H9 (cell line): ENCODE data around the gene XPC. TPM values are rescaled to one million over a fixed set of nuclear protein-coding genes. Genes with fewer than 3 reads are reported as not detected.

Experiments
- DNase-seq: peaks from one replicate; pipeline ENCODE4 v3.0.0-alpha.2; 2017
- H2AFZ ChIP-seq: one replicate; pipeline ENCODE4 v1.6.1; 2013; ENCODE audit warnings: mild to moderate bottlenecking, low read length, control low read depth, moderate library complexity
- H2AK5ac ChIP-seq: 2 replicates; pipeline ENCODE4 v1.6.1; 2013; ENCODE audit warnings: low read length, control low read depth, mixed read lengths; ENCODE audit not compliant: insufficient read length
- H2BK120ac ChIP-seq: one replicate; pipeline ENCODE4 v1.6.1; 2013; ENCODE audit warnings: low read depth, mild to moderate bottlenecking, low read length, control low read depth, inconsistent platforms; ENCODE audit not compliant: poor library complexity, severe bottlenecking
- H2BK12ac ChIP-seq: 2 replicates; pipeline ENCODE4 v1.6.1; 2013; ENCODE audit warnings: low read length, control low read depth, mixed read lengths, low read depth; ENCODE audit not compliant: insufficient read length
- H2BK15ac ChIP-seq: 2 replicates; pipeline ENCODE4 v1.6.1; 2013; ENCODE audit warnings: low read depth, low read length, control low read depth
- H2BK20ac ChIP-seq: one replicate; pipeline ENCODE4 v1.6.1; 2013; ENCODE audit warnings: low read depth, mild to moderate bottlenecking, low read length, control low read depth, inconsistent platforms; ENCODE audit not compliant: poor library complexity, severe bottlenecking
- H2BK5ac ChIP-seq: 2 replicates; pipeline ENCODE4 v1.6.1; 2013; ENCODE audit warnings: low read length, control low read depth, mixed read lengths; ENCODE audit not compliant: insufficient read length
- H3K14ac ChIP-seq: 2 replicates; pipeline ENCODE4 v1.6.1; 2013; ENCODE audit warnings: low read length, control low read depth; ENCODE audit not compliant: insufficient read depth
- H3K18ac ChIP-seq: 2 replicates; pipeline ENCODE4 v1.6.1; 2013; ENCODE audit warnings: low read depth, mild to moderate bottlenecking, mixed read lengths, low read length, control low read depth; ENCODE audit not compliant: insufficient read length
- H3K23ac ChIP-seq: 2 replicates; pipeline ENCODE4 v1.6.1; 2013; ENCODE audit warnings: low read length, control low read depth, mixed read lengths, low read depth; ENCODE audit not compliant: insufficient read length
- H3K23me2 ChIP-seq: 2 replicates; pipeline ENCODE4 v1.6.1; 2013; ENCODE audit warnings: low read depth, mild to moderate bottlenecking, mixed read lengths, low read length, control low read depth; ENCODE audit not compliant: insufficient read length, poor library complexity, severe bottlenecking
- H3K27ac ChIP-seq: 2 replicates; pipeline ENCODE4 v1.5.1; 2013; ENCODE audit warnings: low read length, control low read depth, mixed read lengths, low read depth; ENCODE audit not compliant: insufficient read length
- H3K27me3 ChIP-seq: 2 replicates; pipeline ENCODE4 v1.6.1; 2013; ENCODE audit warnings: low read length, control low read depth, inconsistent platforms; ENCODE audit not compliant: insufficient read depth
- H3K4ac ChIP-seq: 2 replicates; pipeline ENCODE4 v1.6.1; 2013; ENCODE audit warnings: low read depth, mild to moderate bottlenecking, control low read depth, inconsistent platforms, low read length, moderate library complexity
- H3K4me1 ChIP-seq: 2 replicates; pipeline ENCODE4 v1.6.1; 2013; ENCODE audit warnings: low read length, control low read depth, inconsistent platforms; ENCODE audit not compliant: insufficient read depth
- H3K4me2 ChIP-seq: 2 replicates; pipeline ENCODE4 v1.6.1; 2013; ENCODE audit warnings: low read length, control low read depth, mixed read lengths; ENCODE audit not compliant: insufficient read length, insufficient read depth
- H3K56ac ChIP-seq: 2 replicates; pipeline ENCODE4 v1.6.1; 2013; ENCODE audit warnings: low read depth, mild to moderate bottlenecking, mixed read lengths, low read length, control low read depth; ENCODE audit not compliant: insufficient read length
- H3K79me1 ChIP-seq: 2 replicates; pipeline ENCODE4 v1.6.1; 2013; ENCODE audit warnings: low read depth, mild to moderate bottlenecking, moderate library complexity, low read length, control low read depth, inconsistent platforms; ENCODE audit not compliant: insufficient read depth, poor library complexity, severe bottlenecking
- H3K79me2 ChIP-seq: 2 replicates; pipeline ENCODE4 v1.6.1; 2013; ENCODE audit warnings: low read length, control low read depth, inconsistent platforms; ENCODE audit not compliant: insufficient read depth
- H3K9ac ChIP-seq: 2 replicates; pipeline ENCODE4 v1.6.1; 2013; ENCODE audit warnings: low read length, control low read depth, mixed read lengths; ENCODE audit not compliant: insufficient read length; ENCODE audit errors: extremely low read depth
- H3K9me3 ChIP-seq: one replicate; pipeline ENCODE4 v1.6.1; 2013; ENCODE audit warnings: low read depth, low read length, inconsistent platforms; ENCODE audit not compliant: control insufficient read depth
- H3T11ph ChIP-seq: one replicate; pipeline ENCODE4 v1.6.1; 2013; ENCODE audit warnings: mild to moderate bottlenecking, low read length, control low read depth, inconsistent platforms
- H4K20me1 ChIP-seq: one replicate; pipeline ENCODE4 v1.6.1; 2013; ENCODE audit not compliant: control insufficient read depth, insufficient read length, insufficient read depth
- H4K5ac ChIP-seq: 2 replicates; pipeline ENCODE4 v1.6.1; 2013; ENCODE audit warnings: low read depth, mild to moderate bottlenecking, mixed read lengths, low read length, control low read depth; ENCODE audit not compliant: insufficient read length
- H4K8ac ChIP-seq: replicated peaks from 2 replicates; pipeline ENCODE4 v1.6.1; 2013; ENCODE audit warnings: low read length, control low read depth, mixed read lengths, low read depth; ENCODE audit not compliant: insufficient read length
- H4K91ac ChIP-seq: 2 replicates; pipeline ENCODE4 v1.6.1; 2013; ENCODE audit warnings: low read depth, mild to moderate bottlenecking, moderate library complexity, mixed read lengths, low read length, control low read depth; ENCODE audit not compliant: insufficient read length
- H3K27ac Mint-ChIP-seq, 3 experiments: 2 replicates in 2 of 3; 3 replicates in 1 of 3; pipeline ENCODE4 v1.8.0; 2020 to 2021; ENCODE audit warnings: mixed read lengths in 3 of 3, mild to moderate bottlenecking in 1 of 3, moderate library complexity in 1 of 3
- H3K27me3 Mint-ChIP-seq: 2 replicates; pipeline ENCODE4 v1.8.0; 2021; ENCODE audit warnings: low read depth, mild to moderate bottlenecking, moderate library complexity, mixed read lengths
- H3K36me3 Mint-ChIP-seq, 3 experiments: 2 replicates in 2 of 3; 3 replicates in 1 of 3; pipeline ENCODE4 v1.8.0; 2020 to 2021; ENCODE audit warnings: low read depth in 3 of 3, mixed read lengths in 3 of 3; ENCODE audit not compliant: insufficient read depth in 1 of 3
- H3K4me1 Mint-ChIP-seq, 2 experiments: 2 replicates each; pipeline ENCODE4 v1.8.0; 2020; ENCODE audit warnings: mixed read lengths in 2 of 2
- H3K4me3 Mint-ChIP-seq, 2 experiments: 2 replicates in 1 of 2; 3 replicates in 1 of 2; pipeline ENCODE4 v1.8.0; 2020 to 2021; ENCODE audit warnings: mild to moderate bottlenecking in 2 of 2, mixed read lengths in 2 of 2, moderate library complexity in 1 of 2
- H3K9me3 Mint-ChIP-seq, 2 experiments: 2 replicates in 1 of 2; 3 replicates in 1 of 2; pipeline ENCODE4 v1.8.0; 2020; ENCODE audit warnings: mild to moderate bottlenecking in 2 of 2, mixed read lengths in 2 of 2, moderate library complexity in 1 of 2
- CTCF ChIP-seq: fragments of 200-600 bp; sonication (generic); conservative IDR thresholded peaks from 3 replicates; pipeline ENCODE4 v1.8.0; 2021; ENCODE audit warnings: antibody characterized with exemption, mild to moderate bottlenecking
- WGBS: extraction: QIAGEN DNeasy Blood & Tissue Kit; methylation state at CpG from one replicate; pipeline ENCODE4 v1.1.7; 2013; ENCODE audit warnings: missing lambda C conversion rate, low lambda C conversion rate, mixed read lengths; ENCODE audit not compliant: insufficient read length; ENCODE audit errors: extremely low coverage; 5-methylcytosine and 5-hydroxymethylcytosine counted together
- total RNA-seq: library from RNA; stranded (reverse); gene quantifications from 2 replicates; pipeline ENCODE4 v1.2.1, GENCODE V29; 2021

XPC gene
- total RNA-seq, 1 experiment from 2014 or later, result 30.3 TPM

DNA sequence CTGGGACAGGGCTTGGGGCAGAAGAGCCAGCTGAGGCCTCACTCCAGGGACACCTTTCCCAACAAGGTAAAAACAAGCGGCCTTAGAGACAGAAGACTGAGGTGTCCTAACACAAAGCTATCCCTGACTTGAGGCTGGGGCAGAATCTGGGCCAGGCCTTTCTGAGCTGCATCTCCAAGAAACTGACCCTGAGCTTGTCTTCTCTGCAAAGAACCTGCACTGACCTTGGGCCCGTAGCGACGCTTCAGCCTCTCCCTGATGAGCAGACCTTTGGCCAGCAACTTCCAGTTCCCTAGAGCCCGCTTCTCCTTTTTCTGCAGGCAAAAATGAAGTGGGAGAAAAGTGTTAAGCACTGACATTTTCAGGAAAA, 31.4 kb downstream of the XPC start:
- peaks cover under 1% of the 10 kb centered on the region for H4K20me1 ChIP-seq
- no peak overlapping the region for H3K18ac ChIP-seq
- Mint-ChIP-seq H3K27me3 (no peaks in the 10 kb centered on the region), H3K9me3 (no peaks in the 10 kb centered on the region; a peak in 1 of 5 replicates), H3K36me3 (peaks cover 10 to 51% (median 37%) of the 10 kb centered on the region in 3 experiments), H3K4me3 (no peak overlapping the region), H3K27ac (peak overlapping the region in 2 of 3 experiments; percentile 36 to 64; a peak in 1 of 7 replicates), H3K4me1 (peaks cover 10 to 24% of the 10 kb centered on the region in 2 experiments)
- no peak overlapping the region for H4K8ac ChIP-seq
- no peak overlapping the region for H2BK20ac ChIP-seq
- no peak overlapping the region for H3K4me2 ChIP-seq
- no peak overlapping the region for H2BK12ac ChIP-seq
- no peak overlapping the region for H3K23ac ChIP-seq
- no peak overlapping the region for H2AFZ ChIP-seq
- no peak overlapping the region for H2BK15ac ChIP-seq
- H3K56ac ChIP-seq, result no peak overlapping the region
- no peaks in the 10 kb centered on the region for H3K9me3 ChIP-seq
- no peak overlapping the region; the same call in 1 of the 2 replicates for H3K4ac ChIP-seq
- H4K91ac ChIP-seq, result peak overlapping the region; percentile 46
- no peak overlapping the region for H2AK5ac ChIP-seq
- no peak overlapping the region for H4K5ac ChIP-seq
- no peak overlapping the region for H3K9ac ChIP-seq
- H3K27me3 ChIP-seq, result no peaks in the 10 kb centered on the region
- H3K4me1 ChIP-seq, result peaks cover 6% of the 10 kb centered on the region; the same call in 1 of the 2 replicates
- no peaks in the 10 kb centered on the region for H3K79me1 ChIP-seq
- H3K23me2 ChIP-seq, result peaks cover 2% of the 10 kb centered on the region
- no peak overlapping the region for H3K27ac ChIP-seq
- H2BK5ac ChIP-seq, result no peak overlapping the region
- no peak overlapping the region for H2BK120ac ChIP-seq
- H3T11ph ChIP-seq, result no peak overlapping the region
- no peak for TF ChIP-seq CTCF
- H3K14ac ChIP-seq, result no peak overlapping the region
- no peak for DNase-seq
- WGBS, result no CpG with 5 or more reads among the region's 5 CpGs
- no peaks in the 10 kb centered on the region for H3K79me2 ChIP-seq
